WTC11 (cell line): ENCODE measurements around the gene AGBL2. TPM values are rescaled to one million over a fixed set of nuclear protein-coding genes. Genes with fewer than 3 reads are reported as not detected.
"Not testable (repeated sequence)": the region's sequence is repeated elsewhere in the genome, so short reads cannot be mapped to it uniquely, and the experiment has no call there.

Experiments used
- ATAC-seq: fragments of 200-7000 bp; cut with Tn5 transposase; 2 replicates; pipeline ENCODE4 v1.10.0; 2021; ENCODE audit warnings: mild to moderate bottlenecking, moderate library complexity
- CTCF ChIA-PET: fragments of 300-600 bp; sonication (Branson Sonifier 250); formaldehyde crosslinking; loops from one replicate; lab custom pipeline; 2021; ENCODE audit warnings: antibody characterized with exemption; lab: Charles Lee
- POLR2A ChIA-PET: fragments of 350-600 bp; sonication (Branson Sonifier 250); formaldehyde crosslinking; loops from one replicate; lab custom pipeline; 2021; ENCODE audit warnings: antibody characterized with exemption; lab: Charles Lee
- DNase-seq: peaks from one replicate; pipeline ENCODE4 v3.0.0; 2021; ENCODE audit warnings: low spot score
- H3K27ac Mint-ChIP-seq: 2 replicates; pipeline ENCODE4 v1.8.0; 2021; ENCODE audit warnings: mixed read lengths
- H3K27me3 Mint-ChIP-seq: 2 replicates; pipeline ENCODE4 v1.8.0; 2021; ENCODE audit warnings: low read depth, mild to moderate bottlenecking, moderate library complexity, mixed read lengths
- H3K36me3 Mint-ChIP-seq: 2 replicates; pipeline ENCODE4 v1.8.0; 2021; ENCODE audit warnings: mixed read lengths
- H3K4me1 Mint-ChIP-seq: 2 replicates; pipeline ENCODE4 v1.8.0; 2022; ENCODE audit warnings: mixed read lengths
- H3K4me3 Mint-ChIP-seq: 2 replicates; pipeline ENCODE4 v1.8.0; 2021; ENCODE audit warnings: mild to moderate bottlenecking, moderate library complexity, mixed read lengths
- H3K9me3 Mint-ChIP-seq: 2 replicates; pipeline ENCODE4 v1.8.0; 2021; ENCODE audit warnings: mixed read lengths
- CREM ChIP-seq: sonication (generic); formaldehyde crosslinking; IDR thresholded peaks from 2 replicates; pipeline ENCODE4 v1.8.1; 2022; ENCODE audit warnings: mild to moderate bottlenecking, missing genetic modification reagents, moderate library complexity
- ELF4 ChIP-seq: sonication (generic); formaldehyde crosslinking; IDR thresholded peaks from 2 replicates; pipeline ENCODE4 v1.8.1; 2022; ENCODE audit warnings: low read depth, mild to moderate bottlenecking, moderate library complexity, missing genetic modification reagents
- ETV6 ChIP-seq: sonication (generic); formaldehyde crosslinking; IDR thresholded peaks from 2 replicates; pipeline ENCODE4 v1.8.1; 2022; ENCODE audit warnings: mild to moderate bottlenecking, missing genetic modification reagents
- GABPB1 ChIP-seq: sonication (generic); formaldehyde crosslinking; IDR thresholded peaks from 2 replicates; pipeline ENCODE4 v1.8.1; 2023; ENCODE audit warnings: mild to moderate bottlenecking, missing genetic modification reagents
- GTF2I ChIP-seq: fragments of 250-450 bp; sonication (Bioruptor Pico); conservative IDR thresholded peaks from 2 replicates; pipeline ENCODE4 v1.4.0; 2021; ENCODE audit warnings: mild to moderate bottlenecking
- IRF2 ChIP-seq: sonication (generic); formaldehyde crosslinking; IDR thresholded peaks from 2 replicates; pipeline ENCODE4 v1.8.0; 2022; ENCODE audit warnings: low read depth, missing genetic modification reagents, borderline replicate concordance
- JAZF1 ChIP-seq: fragments of 250-450 bp; sonication (Bioruptor Pico); IDR thresholded peaks from 2 replicates; pipeline ENCODE4 v1.9.0; 2021; ENCODE audit warnings: moderate library complexity, mild to moderate bottlenecking, inconsistent platforms
- MYBL2 ChIP-seq: sonication (generic); formaldehyde crosslinking; IDR thresholded peaks from 2 replicates; pipeline ENCODE4 v1.8.1; 2023; ENCODE audit warnings: mild to moderate bottlenecking, moderate library complexity, missing genetic modification reagents
- NFYB ChIP-seq: sonication (generic); formaldehyde crosslinking; conservative IDR thresholded peaks from 2 replicates; pipeline ENCODE4 v1.8.0; 2022; ENCODE audit warnings: low read depth, missing genetic modification reagents
- NR1H2 ChIP-seq: sonication (generic); formaldehyde crosslinking; IDR thresholded peaks from 2 replicates; pipeline ENCODE4 v1.9.0; 2021; ENCODE audit warnings: mild to moderate bottlenecking, moderate library complexity, missing genetic modification reagents
- RELA ChIP-seq: sonication (generic); formaldehyde crosslinking; IDR thresholded peaks from 2 replicates; pipeline ENCODE4 v1.8.1; 2022; ENCODE audit warnings: missing genetic modification reagents, mild to moderate bottlenecking, borderline replicate concordance
- RORB ChIP-seq: fragments of 250-450 bp; sonication (Bioruptor Pico); IDR thresholded peaks from 2 replicates; pipeline ENCODE4 v1.9.0; 2021; ENCODE audit warnings: mild to moderate bottlenecking
- SMAD3 ChIP-seq: sonication (generic); formaldehyde crosslinking; IDR thresholded peaks from 2 replicates; pipeline ENCODE4 v1.8.0; 2022; ENCODE audit warnings: missing genetic modification reagents, mild to moderate bottlenecking, borderline replicate concordance
- SMAD4 ChIP-seq: sonication (generic); formaldehyde crosslinking; IDR thresholded peaks from 2 replicates; pipeline ENCODE4 v1.8.0; 2022; ENCODE audit warnings: mild to moderate bottlenecking, missing genetic modification reagents
- TEAD1 ChIP-seq: sonication (generic); formaldehyde crosslinking; IDR thresholded peaks from 2 replicates; pipeline ENCODE4 v1.8.0; 2022; ENCODE audit warnings: mild to moderate bottlenecking, missing genetic modification reagents
- TEAD4 ChIP-seq: sonication (generic); formaldehyde crosslinking; IDR thresholded peaks from 2 replicates; pipeline ENCODE4 v1.8.0; 2022; ENCODE audit warnings: mild to moderate bottlenecking, missing genetic modification reagents
- TP53 ChIP-seq: sonication (generic); formaldehyde crosslinking; IDR thresholded peaks from 2 replicates; pipeline ENCODE4 v1.8.1; 2023; ENCODE audit warnings: mild to moderate bottlenecking, missing genetic modification reagents
- ZNF121 ChIP-seq: sonication (generic); formaldehyde crosslinking; IDR thresholded peaks from 2 replicates; pipeline ENCODE4 v1.8.0; 2023; ENCODE audit warnings: missing genetic modification reagents
- ZNF138 ChIP-seq: sonication (generic); formaldehyde crosslinking; conservative IDR thresholded peaks from 2 replicates; pipeline ENCODE4 v1.8.1; 2022; ENCODE audit warnings: mild to moderate bottlenecking, moderate library complexity, missing genetic modification reagents
- ZNF317 ChIP-seq: sonication (generic); formaldehyde crosslinking; IDR thresholded peaks from 2 replicates; pipeline ENCODE4 v1.8.1; 2023; ENCODE audit warnings: low read depth, mild to moderate bottlenecking, moderate library complexity, missing genetic modification reagents, borderline replicate concordance
- total RNA-seq: library from RNA; stranded (reverse); gene quantifications from 3 replicates; pipeline ENCODE4 v1.2.3, GENCODE V29; 2021
- TF ChIP-seq, protein P1 (sequence below): sonication (generic); formaldehyde crosslinking; IDR thresholded peaks from 2 replicates; pipeline ENCODE4 v1.8.0; 2022; ENCODE audit warnings: mild to moderate bottlenecking, missing genetic modification reagents
- TF ChIP-seq, protein P2 (sequence below): sonication (generic); formaldehyde crosslinking; IDR thresholded peaks from 2 replicates; pipeline ENCODE4 v1.8.0; 2022; ENCODE audit warnings: mild to moderate bottlenecking, missing genetic modification reagents
- TF ChIP-seq, protein P3 (sequence below): sonication (generic); formaldehyde crosslinking; IDR thresholded peaks from 2 replicates; pipeline ENCODE4 v1.8.1; 2023; ENCODE audit warnings: mild to moderate bottlenecking, missing genetic modification reagents, borderline replicate concordance
- TF ChIP-seq, protein P4 (sequence below): fragments of 250-450 bp; sonication (Bioruptor Pico); IDR thresholded peaks from 2 replicates; pipeline ENCODE4 v2.1.2; 2022; ENCODE audit warnings: mild to moderate bottlenecking, moderate library complexity
- TF ChIP-seq, protein P5 (sequence below): sonication (generic); formaldehyde crosslinking; IDR thresholded peaks from 2 replicates; pipeline ENCODE4 v1.8.0; 2023; ENCODE audit warnings: missing genetic modification reagents

The AGBL2 gene
- total RNA-seq, 1 experiment from 2014 or later = 3.7 TPM

DNA sequence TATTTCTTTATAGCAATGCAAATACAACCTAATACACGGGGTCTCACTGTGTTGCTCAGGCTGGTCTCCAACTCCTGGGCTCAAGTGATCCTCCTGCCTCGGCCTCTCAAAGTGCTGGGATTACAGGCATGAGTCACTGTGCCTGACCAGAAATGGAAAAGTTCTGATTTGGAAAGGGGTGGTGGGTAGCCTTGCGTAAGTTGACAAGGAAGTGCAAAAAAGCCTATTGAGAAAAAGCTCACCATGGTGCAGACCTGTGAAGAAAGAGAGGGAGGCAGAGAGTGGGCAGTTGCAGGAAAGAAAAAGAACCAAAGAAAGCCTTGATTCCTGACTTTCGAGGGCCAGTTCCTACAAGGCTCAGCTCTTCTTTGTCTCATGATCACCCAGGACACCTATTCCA lies 27.1 kb downstream of the AGBL2 start (continued):
- TF ChIP-seq CREM (CRISPR knock-in tag) = no peak

DNA sequence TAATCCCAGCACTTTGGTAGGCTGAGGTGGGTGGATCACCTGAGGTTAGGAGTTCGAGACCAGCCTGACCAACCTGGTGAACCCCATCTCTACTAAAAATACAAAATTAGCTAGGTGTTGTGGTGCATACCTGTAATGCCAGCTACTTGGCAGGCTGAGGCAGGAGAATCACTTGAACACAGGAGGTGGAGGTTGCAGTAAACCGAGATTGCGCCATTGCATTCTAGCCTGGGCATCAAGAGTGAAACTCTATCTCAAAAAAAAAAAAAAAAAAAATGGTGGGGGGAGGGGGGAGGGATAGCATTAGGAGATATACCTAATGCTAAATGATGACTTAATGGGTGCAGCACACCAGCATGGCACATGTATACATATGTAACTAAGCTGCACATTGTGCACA lies 28.5 kb downstream of the AGBL2 start:
- H3K27ac Mint-ChIP-seq, CTCF ChIA-PET, H3K4me3 Mint-ChIP-seq, H3K4me1 Mint-ChIP-seq, POLR2A ChIA-PET, ATAC-seq, H3K9me3 Mint-ChIP-seq, H3K36me3 Mint-ChIP-seq, DNase-seq, H3K27me3 Mint-ChIP-seq: not testable (repeated sequence)

DNA sequence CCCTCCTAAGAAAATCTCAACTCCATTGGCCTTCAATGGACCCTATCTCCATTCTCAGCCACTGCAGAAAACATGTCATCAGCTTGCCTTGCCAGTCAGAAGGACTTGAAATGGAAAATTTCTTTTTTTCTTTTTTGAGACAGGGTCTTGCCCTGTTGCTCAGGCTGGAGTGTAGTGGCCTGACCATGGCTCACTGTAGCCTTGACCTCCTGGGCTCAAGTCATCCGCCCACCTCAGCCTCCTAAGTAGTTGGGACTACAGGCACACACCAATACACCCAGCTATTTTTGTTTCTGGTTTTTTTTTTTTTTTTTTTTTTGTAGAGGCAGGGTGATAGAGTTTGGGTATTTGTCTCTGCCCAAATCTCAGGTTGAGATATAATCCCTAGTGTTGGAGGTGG lies 29.0 kb downstream of the AGBL2 start:
- no peak overlapping the region for H3K4me3 Mint-ChIP-seq
- no peak for DNase-seq
- H3K27me3 Mint-ChIP-seq = no peaks in the 10 kb centered on the region
- no peak overlapping the region for H3K27ac Mint-ChIP-seq
- POLR2A ChIA-PET = interaction anchor here (0.6 kb wide), 1 partner anchor 742 kb away, joined by 3 read pairs; no protein-coding TSS in a partner anchor
- TF ChIP-seq, protein P1, sequence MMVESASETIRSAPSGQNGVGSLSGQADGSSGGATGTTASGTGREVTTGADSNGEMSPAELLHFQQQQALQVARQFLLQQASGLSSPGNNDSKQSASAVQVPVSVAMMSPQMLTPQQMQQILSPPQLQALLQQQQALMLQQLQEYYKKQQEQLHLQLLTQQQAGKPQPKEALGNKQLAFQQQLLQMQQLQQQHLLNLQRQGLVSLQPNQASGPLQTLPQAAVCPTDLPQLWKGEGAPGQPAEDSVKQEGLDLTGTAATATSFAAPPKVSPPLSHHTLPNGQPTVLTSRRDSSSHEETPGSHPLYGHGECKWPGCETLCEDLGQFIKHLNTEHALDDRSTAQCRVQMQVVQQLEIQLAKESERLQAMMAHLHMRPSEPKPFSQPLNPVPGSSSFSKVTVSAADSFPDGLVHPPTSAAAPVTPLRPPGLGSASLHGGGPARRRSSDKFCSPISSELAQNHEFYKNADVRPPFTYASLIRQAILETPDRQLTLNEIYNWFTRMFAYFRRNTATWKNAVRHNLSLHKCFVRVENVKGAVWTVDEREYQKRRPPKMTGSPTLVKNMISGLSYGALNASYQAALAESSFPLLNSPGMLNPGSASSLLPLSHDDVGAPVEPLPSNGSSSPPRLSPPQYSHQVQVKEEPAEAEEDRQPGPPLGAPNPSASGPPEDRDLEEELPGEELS = no peak
- TF ChIP-seq TP53 (CRISPR knock-in tag) = no peak
- TF ChIP-seq ZNF317 (CRISPR knock-in tag) = no peak
- TF ChIP-seq MYBL2 (CRISPR knock-in tag) = no peak
- TF ChIP-seq TEAD4 (CRISPR knock-in tag) = no peak
- no peak for TF ChIP-seq ELF4
- TF ChIP-seq ETV6 = no peak
- no peak for TF ChIP-seq GTF2I (CRISPR knock-in tag)
- no peak for TF ChIP-seq JAZF1 (CRISPR knock-in tag)
- no peak for TF ChIP-seq NR1H2 (CRISPR knock-in tag)
- TF ChIP-seq, all 79 proteins: peak for 0
- CTCF ChIA-PET = no interaction called here
- no peak for ATAC-seq
- H3K4me1 Mint-ChIP-seq = no peaks in the 10 kb centered on the region
- H3K36me3 Mint-ChIP-seq = no peaks in the 10 kb centered on the region
- H3K9me3 Mint-ChIP-seq = peaks cover 4% of the 10 kb centered on the region; the same call in 1 of the 2 replicates

DNA sequence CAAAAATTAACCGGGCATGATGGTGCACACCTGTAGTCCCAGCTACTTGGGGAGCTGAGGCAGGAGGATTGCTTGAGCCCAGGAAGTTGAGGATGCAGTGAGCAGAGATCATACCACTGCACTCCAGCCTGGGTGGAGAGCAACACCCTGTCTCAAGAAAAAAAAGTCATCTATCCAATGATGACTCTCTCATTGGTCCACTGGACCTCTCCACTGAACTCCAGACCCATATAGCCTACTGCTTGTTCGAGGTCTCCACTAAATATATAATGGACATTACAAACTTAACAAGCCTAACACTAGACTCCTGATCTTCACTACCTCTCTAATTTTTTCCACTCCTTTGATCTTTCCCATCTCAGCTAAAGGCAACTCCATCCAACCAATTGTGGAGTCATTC lies 39.3 kb downstream of the AGBL2 start:
- DNase-seq = no peak
- no peaks in the 10 kb centered on the region for H3K27me3 Mint-ChIP-seq
- no peak overlapping the region for H3K27ac Mint-ChIP-seq
- no peaks in the 10 kb centered on the region for H3K9me3 Mint-ChIP-seq
- no peaks in the 10 kb centered on the region for H3K4me1 Mint-ChIP-seq
- H3K4me3 Mint-ChIP-seq = no peak overlapping the region
- no peaks in the 10 kb centered on the region for H3K36me3 Mint-ChIP-seq
- no peak for ATAC-seq
- POLR2A ChIA-PET = no interaction called here
- CTCF ChIA-PET = no interaction called here
- TF ChIP-seq, protein P2, sequence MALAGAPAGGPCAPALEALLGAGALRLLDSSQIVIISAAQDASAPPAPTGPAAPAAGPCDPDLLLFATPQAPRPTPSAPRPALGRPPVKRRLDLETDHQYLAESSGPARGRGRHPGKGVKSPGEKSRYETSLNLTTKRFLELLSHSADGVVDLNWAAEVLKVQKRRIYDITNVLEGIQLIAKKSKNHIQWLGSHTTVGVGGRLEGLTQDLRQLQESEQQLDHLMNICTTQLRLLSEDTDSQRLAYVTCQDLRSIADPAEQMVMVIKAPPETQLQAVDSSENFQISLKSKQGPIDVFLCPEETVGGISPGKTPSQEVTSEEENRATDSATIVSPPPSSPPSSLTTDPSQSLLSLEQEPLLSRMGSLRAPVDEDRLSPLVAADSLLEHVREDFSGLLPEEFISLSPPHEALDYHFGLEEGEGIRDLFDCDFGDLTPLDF = no peak
- TF ChIP-seq, protein P3, sequence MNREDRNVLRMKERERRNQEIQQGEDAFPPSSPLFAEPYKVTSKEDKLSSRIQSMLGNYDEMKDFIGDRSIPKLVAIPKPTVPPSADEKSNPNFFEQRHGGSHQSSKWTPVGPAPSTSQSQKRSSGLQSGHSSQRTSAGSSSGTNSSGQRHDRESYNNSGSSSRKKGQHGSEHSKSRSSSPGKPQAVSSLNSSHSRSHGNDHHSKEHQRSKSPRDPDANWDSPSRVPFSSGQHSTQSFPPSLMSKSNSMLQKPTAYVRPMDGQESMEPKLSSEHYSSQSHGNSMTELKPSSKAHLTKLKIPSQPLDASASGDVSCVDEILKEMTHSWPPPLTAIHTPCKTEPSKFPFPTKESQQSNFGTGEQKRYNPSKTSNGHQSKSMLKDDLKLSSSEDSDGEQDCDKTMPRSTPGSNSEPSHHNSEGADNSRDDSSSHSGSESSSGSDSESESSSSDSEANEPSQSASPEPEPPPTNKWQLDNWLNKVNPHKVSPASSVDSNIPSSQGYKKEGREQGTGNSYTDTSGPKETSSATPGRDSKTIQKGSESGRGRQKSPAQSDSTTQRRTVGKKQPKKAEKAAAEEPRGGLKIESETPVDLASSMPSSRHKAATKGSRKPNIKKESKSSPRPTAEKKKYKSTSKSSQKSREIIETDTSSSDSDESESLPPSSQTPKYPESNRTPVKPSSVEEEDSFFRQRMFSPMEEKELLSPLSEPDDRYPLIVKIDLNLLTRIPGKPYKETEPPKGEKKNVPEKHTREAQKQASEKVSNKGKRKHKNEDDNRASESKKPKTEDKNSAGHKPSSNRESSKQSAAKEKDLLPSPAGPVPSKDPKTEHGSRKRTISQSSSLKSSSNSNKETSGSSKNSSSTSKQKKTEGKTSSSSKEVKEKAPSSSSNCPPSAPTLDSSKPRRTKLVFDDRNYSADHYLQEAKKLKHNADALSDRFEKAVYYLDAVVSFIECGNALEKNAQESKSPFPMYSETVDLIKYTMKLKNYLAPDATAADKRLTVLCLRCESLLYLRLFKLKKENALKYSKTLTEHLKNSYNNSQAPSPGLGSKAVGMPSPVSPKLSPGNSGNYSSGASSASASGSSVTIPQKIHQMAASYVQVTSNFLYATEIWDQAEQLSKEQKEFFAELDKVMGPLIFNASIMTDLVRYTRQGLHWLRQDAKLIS = no peak
- no peak for TF ChIP-seq GABPB1 (CRISPR knock-in tag)
- TF ChIP-seq SMAD4 = no peak
- no peak for TF ChIP-seq NFYB
- TF ChIP-seq TEAD1 (CRISPR knock-in tag) = no peak
- no peak for TF ChIP-seq JAZF1 (CRISPR knock-in tag)
- TF ChIP-seq, protein P4, sequence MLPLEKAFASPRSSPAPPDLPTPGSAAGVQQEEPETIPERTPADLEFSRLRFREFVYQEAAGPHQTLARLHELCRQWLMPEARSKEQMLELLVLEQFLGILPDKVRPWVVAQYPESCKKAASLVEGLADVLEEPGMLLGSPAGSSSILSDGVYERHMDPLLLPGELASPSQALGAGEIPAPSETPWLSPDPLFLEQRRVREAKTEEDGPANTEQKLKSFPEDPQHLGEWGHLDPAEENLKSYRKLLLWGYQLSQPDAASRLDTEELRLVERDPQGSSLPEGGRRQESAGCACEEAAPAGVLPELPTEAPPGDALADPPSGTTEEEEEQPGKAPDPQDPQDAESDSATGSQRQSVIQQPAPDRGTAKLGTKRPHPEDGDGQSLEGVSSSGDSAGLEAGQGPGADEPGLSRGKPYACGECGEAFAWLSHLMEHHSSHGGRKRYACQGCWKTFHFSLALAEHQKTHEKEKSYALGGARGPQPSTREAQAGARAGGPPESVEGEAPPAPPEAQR (CRISPR knock-in tag) = no peak
- no peak for TF ChIP-seq RORB (CRISPR knock-in tag)
- no peak for TF ChIP-seq ZNF121 (CRISPR knock-in tag)
- TF ChIP-seq SMAD3 (CRISPR knock-in tag) = no peak
- no peak for TF ChIP-seq ZNF138 (CRISPR knock-in tag)
- TF ChIP-seq, protein P5, sequence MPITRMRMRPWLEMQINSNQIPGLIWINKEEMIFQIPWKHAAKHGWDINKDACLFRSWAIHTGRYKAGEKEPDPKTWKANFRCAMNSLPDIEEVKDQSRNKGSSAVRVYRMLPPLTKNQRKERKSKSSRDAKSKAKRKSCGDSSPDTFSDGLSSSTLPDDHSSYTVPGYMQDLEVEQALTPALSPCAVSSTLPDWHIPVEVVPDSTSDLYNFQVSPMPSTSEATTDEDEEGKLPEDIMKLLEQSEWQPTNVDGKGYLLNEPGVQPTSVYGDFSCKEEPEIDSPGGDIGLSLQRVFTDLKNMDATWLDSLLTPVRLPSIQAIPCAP (CRISPR knock-in tag) = no peak
- TF ChIP-seq IRF2 (CRISPR knock-in tag) = no peak
- TF ChIP-seq RELA (CRISPR knock-in tag) = no peak
